GM18502 (cell line): Measurements from ENCODE around the gene TPCN1.
A peak's percentile ranks its signal among the peaks of the same experiment; 100 is the strongest.

Source experiments
- ATAC-seq: cut with Tn5 transposase; IDR thresholded peaks from one replicate; pipeline ENCODE4 v1.9.1; 2021; ENCODE audit warnings: mild to moderate bottlenecking; ENCODE audit not compliant: unreplicated experiment, poor library complexity

Gene TPCN1

DNA sequence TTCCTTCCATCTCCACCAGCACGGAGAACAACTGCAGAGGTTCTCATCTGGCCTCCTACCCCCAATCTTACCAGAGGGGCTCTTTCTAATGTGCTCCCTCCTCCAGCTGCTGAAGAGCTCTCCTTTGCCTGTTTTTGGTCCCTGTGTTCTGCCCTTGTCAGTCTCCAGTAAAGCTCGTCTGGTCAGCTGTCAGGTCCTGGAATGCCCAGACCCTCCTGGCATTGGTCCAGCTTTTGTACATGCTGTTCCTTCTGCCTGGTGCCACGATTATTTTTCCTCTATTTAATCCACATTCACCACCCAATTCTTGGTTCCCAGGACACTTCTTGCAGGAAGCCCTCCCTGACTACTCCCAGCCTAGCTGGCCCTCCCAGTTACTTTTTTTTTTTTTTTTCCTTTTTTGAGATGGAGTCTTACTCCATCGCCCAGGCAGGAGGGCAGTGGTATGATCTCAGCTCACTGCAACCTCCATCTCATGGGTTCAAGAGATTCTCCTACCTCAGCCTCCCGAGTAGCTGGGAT is 107.2 kb downstream of the TPCN1 start:
- ATAC-seq: no peak

DNA sequence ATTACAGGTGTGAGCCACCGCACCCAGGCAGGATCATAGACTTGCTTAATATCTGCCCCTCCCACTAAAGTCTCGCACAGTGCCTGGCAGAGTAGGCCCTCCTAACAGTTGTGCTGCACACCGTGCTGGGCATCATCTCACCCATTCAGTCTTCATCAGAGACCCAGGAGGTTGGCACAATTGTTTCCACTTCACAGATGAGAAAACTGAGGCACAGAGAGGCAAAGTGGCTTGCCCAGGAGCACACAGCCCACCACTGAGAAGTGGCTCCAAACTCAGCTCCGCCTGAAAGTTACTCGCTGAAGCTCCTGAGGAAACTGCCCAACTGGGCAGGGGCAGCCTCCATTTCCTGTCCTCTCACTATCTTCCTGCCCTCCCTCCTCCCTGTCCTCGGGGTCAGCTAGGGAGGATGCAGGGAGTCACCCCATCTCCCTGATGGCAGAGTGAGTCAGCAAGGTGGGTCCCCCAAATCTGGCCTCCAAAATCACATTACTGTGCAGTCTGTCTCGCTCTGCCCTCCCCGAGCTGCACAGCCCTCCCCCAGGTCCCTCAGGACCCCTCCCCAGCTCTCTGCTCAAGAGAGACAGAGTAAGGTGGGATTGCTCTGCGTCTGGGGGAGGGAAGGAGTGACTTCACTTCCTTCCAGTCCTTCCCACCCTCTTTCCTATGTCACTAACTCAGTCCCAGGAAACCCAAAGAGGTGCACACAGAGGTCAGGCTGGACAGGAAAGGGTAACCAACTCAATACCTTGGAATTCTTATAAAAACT is 107.9 kb downstream of the TPCN1 start:
- no peak for ATAC-seq

DNA sequence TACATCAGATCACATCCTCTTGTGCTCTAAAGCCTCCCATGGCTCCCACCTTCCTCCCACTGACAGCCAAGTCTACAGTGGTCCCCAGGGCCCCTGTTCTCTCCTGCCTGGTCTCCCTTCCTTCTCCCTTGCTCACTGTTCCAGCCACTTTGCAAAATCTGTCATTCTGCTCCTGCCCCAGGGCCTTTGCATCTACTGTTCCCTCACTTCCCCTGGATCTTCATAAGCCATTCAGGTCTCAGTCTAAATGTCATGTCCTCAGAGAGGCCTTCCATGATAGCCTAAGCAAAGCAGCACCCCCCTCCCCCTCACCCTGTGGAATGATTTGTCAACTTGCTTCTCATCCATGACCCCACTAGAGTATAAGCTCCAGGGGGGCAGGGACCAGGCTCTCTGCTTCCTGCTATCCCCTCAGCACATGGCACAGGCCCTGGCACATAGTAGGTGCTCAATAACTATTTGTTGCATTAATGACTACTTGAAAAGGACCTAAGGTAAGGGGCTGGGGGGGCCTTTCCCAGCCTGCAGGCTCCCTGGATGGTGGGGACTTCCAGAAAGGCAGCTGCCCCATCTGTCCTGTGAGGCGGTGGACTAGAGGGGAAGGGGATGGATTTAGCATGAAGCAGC is 108.6 kb downstream of the TPCN1 start:
- no peak for ATAC-seq

DNA sequence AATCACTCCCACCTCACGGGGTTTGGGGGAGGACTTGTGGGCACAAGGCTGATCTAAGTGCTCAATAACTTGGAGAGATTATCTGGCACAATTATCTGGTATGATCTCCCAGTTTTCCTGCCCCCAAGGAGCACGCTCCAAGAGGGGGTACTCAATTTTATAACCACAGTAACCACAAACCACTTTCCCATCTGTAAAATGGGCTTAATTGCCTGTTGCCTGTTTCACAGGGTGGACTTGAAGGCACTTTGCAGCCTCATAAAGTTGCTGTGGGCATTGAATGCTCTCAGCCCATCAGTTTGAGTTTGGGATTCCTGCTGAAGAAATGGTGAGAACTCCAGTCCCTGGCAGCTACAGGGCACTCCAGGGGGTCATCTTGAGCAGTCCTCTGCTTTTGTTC is 109.2 kb downstream of the TPCN1 start:
- no peak for ATAC-seq

DNA sequence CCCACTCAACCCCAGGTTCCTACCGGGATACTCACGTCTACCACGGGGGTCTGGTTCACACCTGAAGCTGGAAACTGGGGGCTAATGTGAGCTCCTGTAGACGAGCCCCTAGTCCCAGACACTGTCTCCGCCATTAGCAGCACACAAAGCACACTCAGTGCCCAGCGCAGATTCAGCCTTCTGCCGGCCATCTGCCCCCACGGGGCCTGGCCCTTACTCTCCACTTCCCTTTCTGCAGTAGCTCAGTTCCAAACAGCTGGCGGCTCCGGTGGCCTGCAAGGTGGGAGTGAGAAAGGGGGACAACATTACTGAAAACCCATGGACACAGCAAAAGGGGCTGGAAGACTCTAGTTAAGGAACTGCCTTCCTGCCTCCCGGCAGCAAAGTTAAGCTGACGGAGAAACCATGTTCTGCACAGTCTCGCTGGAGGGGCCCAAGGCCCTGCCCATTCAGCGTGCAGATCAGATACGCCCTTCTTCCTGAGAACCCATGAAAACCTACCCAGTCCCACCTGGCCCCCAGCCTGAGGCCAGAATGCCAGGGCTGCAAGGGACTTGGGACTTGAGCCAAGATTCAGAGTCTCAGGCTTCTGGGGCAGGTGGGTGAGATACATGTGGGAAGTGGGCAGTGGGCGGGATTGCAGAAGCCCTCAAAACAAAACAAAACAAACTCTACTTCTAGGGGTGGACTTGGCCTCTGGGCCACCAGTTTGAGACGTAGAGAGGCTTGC is 111.6 kb downstream of the TPCN1 start:
- no peak for ATAC-seq

DNA sequence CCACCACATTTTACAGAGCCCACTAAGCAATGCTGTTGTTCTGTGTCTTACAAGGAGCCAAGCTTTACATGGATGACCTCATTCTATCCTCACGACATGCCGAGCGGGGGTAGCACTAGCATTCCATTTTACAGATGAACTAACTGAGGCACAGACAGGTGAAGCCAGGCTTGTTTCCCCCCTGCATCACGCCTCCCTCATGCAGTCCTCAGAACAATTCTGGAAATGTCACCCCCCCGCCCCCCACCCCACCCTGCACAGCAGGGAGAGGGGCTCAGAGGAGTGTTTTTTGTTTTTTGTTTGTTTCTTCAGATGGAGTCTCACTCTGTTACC is 112.1 kb downstream of the TPCN1 start:
- ATAC-seq: no peak

DNA sequence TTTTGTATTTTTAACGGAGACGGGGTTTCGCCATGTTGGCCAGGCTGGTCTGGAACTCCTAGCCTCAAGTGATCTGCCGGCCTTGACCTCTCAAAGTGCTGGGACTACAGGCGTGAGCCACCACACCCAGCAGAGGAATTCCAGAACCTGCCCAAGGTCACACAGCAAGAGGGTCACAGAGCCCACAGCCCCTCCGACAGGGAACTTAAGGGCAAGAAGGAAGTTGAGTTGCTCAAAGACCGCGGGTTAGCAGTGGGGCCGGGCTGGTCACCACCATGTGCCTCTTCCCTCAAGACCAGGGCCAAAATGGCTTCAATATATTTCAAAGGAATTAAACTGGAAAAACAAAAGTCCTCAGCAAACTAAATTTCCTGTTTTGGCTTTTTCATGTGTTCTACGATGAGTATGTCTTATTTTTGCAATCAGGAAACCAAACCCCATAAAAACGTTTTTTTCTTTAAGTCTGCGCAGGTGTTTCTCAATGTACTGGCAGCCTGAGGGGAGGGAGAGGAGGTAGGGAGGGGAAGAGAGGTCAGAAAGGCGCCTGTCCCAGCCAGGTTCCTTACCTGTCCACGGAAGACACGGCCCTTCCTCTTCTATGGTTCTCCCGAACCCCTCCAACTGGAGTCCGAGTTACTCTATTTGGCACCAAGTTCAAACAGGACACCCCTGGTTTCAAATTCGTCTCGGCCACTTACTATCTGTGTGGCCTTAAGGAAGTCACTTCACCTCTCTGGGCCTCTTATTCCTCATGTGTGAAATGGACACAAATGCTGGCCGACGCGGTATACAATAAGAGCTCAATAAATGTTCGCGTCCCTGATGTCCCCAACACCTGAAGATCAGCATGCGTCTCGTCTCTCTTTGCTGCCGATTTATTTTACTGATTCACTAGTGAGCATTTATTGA is 112.9 kb downstream of the TPCN1 start:
- ATAC-seq: peak; percentile 23

DNA sequence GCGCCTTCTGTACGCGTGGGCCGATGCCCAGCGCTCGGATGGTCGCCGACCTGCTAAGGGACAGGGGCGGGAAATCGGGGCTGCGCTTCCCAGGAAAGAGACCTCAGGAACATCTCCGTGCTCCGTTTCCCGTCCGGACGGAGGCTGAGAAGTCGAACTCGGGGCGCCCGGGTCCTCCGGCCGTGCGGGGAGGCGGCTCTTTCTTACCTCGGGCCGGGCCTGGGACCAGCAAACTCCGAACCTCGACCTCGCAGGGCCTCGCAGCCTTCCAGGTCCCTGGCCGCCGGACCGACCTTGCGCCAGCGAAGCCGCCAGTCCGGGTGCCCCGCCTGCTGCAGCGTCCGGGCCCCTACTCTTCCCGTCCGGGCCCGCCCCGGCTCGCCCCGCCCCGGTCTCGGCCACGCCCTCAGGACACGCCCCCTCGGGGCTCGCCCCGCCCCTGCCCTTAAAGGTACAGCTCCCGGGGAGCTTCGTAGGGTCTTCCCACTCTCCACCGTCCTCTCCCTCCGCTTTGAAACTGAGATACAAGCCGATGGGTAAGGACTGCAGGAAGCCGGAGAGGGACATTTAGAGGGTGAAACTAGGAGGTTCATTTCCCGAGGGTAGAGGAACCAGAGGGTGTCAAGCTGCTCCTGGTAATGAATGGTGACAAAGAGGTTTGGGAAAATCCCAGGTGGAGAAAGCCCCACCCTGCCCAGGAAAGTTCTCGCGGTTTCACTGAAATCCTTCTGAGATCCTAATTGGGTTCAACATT is 113.7 kb downstream of the TPCN1 start, which contains the start of gene SLC8B1:
SLC8B1 (minus strand) TSS at position 324 of the 754 bp plus-strand sequence. CDS start 2,231 bp downstream, outside the sequence.
- peak; percentile 92 for ATAC-seq

DNA sequence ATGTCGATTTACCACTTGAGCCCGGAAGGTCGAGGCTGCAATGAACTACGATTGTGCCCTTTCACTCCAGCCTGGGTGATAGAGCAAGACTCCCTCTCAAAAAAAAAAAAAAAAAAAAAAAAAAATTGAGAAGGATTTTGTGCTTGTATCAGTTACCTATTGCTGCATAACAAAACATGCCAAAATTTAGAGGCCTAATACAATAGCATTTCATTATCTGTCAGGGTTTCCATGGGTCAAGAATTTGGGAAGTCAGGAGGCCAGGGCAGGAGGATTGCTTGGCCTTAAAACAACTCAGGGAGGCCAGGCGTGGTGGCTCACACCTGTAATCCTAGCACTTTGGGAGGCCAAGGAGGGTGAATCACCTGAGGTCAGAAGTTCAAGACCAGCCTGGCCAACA is 118.3 kb downstream of the TPCN1 start:
- ATAC-seq: no peak

DNA sequence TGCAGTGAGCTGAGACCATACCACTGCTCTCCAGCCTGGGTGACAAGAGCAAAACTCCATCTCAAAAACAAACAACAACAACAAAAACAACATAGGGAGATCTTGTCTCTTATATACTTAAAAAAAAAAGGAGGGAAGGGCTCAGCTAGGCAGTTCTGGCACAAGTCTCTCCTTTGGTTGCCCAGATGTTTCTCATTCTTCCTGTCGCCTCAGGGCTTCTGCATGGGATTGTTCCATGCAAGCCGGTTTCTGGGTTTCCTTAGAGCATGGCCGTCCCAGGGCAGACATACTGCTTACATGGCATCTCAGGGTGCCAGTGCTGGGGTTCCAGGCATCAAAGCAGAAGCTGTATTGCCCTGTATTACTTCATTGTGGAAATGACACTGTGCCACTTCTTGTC is 118.8 kb downstream of the TPCN1 start:
- ATAC-seq: no peak

DNA sequence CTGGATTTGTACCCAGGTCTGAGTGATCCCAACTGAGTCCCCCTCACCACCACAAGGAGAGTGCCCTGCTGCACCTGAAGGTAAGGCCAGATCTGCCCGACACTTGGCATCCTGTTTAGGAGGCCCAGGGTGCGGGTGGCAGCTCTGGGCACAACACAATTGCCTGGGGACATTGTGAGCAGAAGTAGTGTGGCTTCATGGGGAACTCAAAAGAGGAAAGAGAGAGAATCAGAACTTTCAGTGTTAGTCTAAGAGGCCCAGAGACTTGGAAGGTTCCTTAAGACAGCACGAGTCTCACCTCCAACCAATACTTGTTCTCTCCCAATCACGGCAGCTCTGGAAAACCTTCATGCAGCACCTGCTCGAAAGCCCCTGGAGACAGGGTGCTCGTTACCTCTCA is 120.3 kb downstream of the TPCN1 start:
- no peak for ATAC-seq

DNA sequence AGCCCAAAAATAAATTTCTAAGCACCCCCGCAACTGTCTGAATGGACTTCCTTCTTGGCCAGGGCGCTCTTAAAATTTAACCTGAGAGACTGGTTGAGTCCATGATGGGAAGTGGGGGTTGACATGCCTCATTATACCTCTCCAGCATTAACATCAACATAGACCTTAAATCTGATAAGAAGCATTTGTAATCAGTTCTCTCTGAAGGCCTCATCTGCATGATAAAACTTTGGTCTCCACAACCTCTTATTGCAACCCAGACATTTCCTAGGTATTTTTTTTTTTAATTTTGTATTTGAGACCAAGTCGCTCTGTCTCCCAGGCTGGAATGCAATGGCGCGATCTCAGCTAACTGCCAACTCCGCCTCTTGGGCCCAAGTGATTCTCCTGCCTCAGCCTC is 124.1 kb downstream of the TPCN1 start:
- ATAC-seq: no peak

DNA sequence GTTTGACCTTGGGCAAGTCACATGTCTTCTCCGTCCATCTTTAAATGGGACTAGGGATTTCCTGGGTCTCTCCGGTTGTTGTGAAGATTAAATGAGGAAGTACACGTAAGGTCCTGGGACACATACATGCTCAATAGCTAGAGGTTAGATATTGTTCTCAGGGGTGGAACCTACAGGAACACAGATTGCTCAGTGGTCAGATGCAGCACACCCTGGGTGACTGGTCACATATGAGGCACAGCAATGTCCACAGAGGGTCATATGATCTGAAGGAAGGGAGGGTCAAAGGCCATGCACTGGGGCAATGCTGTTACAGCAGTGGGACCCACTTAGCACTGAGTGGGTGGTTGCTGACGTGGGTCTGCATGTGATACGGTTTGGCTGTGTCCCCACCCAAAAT is 125.1 kb downstream of the TPCN1 start:
- ATAC-seq: no peak

DNA sequence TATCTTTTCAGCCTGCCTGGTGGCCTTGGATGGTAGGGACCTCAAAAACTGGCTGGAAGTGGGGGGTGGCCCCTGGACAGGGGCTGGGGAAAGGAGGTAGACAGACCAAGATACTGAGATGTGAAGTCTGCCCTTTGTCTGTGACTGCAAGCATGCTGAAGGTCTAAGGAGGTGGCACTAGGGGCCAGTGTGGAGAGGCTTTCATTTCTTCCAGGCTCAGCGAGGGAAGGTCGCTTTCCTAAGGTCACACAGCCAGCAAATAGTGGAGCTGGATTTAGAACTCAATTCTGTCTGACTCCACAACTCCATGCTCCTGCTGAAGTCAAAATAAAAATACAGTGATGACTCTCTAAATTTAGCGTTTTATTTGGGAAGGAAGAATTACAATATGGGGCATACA is 125.8 kb downstream of the TPCN1 start:
- ATAC-seq: no peak

DNA sequence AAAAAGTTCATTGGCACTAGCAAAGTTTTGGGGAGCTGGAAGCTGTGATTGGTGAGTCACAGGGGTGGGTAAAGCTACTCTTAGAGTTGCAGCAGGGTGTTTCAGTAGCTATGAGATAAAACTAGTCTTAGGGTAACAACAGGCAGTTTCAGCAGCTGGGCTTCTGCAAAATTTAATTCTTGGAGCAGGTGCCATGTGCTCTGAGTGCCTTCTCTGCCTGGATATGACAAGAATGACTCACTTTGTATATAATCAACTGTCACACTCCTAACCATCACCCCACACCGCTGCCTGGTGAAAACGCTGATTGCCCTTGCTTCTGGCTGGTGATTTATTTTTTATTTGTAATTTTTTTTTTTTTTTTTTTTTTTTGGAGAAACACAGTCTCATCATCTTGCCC is 126.6 kb downstream of the TPCN1 start:
- no peak for ATAC-seq
